22Rv1 (cell line): Measurements from ENCODE around the gene WDFY4.

Source experiments
- H3K27ac ChIP-seq: fragments of 450-650 bp; 2 replicates; pipeline ENCODE4 v1.5.1; 2017
- ZFX ChIP-seq: fragments of 450-650 bp; IDR thresholded peaks from 2 replicates; pipeline ENCODE4 v1.6.1; 2017; ENCODE audit warnings: antibody characterized with exemption, borderline replicate concordance
- TF ChIP-seq, protein P1 (sequence below): fragments of 450-650 bp; IDR thresholded peaks from 2 replicates; pipeline ENCODE4 v1.5.1; 2017; ENCODE audit warnings: mild to moderate bottlenecking

The WDFY4 gene

GRCh38 chr10:48938990-48939536 is 254.4 kb downstream of the WDFY4 start:
- H3K27ac ChIP-seq, result no peak overlapping the region
- TF ChIP-seq ZFX, result no peak
- TF ChIP-seq, protein P1, sequence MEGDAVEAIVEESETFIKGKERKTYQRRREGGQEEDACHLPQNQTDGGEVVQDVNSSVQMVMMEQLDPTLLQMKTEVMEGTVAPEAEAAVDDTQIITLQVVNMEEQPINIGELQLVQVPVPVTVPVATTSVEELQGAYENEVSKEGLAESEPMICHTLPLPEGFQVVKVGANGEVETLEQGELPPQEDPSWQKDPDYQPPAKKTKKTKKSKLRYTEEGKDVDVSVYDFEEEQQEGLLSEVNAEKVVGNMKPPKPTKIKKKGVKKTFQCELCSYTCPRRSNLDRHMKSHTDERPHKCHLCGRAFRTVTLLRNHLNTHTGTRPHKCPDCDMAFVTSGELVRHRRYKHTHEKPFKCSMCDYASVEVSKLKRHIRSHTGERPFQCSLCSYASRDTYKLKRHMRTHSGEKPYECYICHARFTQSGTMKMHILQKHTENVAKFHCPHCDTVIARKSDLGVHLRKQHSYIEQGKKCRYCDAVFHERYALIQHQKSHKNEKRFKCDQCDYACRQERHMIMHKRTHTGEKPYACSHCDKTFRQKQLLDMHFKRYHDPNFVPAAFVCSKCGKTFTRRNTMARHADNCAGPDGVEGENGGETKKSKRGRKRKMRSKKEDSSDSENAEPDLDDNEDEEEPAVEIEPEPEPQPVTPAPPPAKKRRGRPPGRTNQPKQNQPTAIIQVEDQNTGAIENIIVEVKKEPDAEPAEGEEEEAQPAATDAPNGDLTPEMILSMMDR, result no peak

DNA sequence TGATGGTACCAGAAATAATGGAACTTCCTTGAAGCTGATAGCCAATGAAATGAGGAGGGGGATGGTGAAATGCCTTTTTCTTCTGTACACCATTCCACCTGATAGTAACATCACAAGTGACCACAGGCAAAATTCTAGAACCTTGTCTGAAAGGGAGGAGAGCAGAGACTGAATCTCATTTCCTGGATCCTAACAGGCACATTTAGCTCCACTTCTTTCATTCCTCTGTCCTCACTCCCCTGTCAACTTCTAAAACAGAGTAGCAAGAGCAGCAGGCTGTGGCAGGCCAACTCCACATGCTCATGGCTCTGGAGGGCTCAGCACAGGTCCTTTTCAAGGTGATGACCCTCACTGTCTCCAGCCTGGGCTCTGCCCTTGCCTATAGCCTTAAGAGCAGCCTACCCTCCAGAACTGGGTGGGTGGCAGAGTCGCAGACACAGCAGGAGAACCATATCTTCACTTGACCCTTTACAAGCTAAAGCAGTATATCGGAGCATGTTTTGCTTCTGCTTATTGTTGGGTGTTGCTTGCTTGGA is 255.2 kb downstream of the WDFY4 start, which contains the start of gene LRRC18:
LRRC18 (minus strand) TSS at position 51 of the 536 bp plus-strand sequence. CDS start 25,685 bp downstream, outside the sequence.
- H3K27ac ChIP-seq, result no peak within 1 kb of the TSS
- no peak for TF ChIP-seq ZFX
- TF ChIP-seq, protein P1, result no peak

- TF ChIP-seq, protein P1, result no peak
- no peak overlapping the region for H3K27ac ChIP-seq
These were observed 255.7 kb downstream of the WDFY4 start for GRCh38 chr10:48940372-48940771.

GRCh38 chr10:48940958-48941357 is 256.3 kb downstream of the WDFY4 start:
- no peak for TF ChIP-seq ZFX
- TF ChIP-seq, protein P1, result no peak
- no peak overlapping the region for H3K27ac ChIP-seq

- H3K27ac ChIP-seq, result no peak overlapping the region
- TF ChIP-seq, protein P1, result no peak
- TF ChIP-seq ZFX, result no peak
These were observed 256.9 kb downstream of the WDFY4 start for GRCh38 chr10:48941427-48942075.

- H3K27ac ChIP-seq, result no peak overlapping the region
- no peak for TF ChIP-seq ZFX
- TF ChIP-seq, protein P1, result no peak
These were observed 258.4 kb downstream of the WDFY4 start for GRCh38 chr10:48943096-48943495.

GRCh38 chr10:48944171-48944570 is 259.5 kb downstream of the WDFY4 start:
- TF ChIP-seq ZFX, result no peak
- TF ChIP-seq, protein P1, result no peak
- H3K27ac ChIP-seq, result no peak overlapping the region
